ENCODE results near the gene DNER.
"Not testable (repeated sequence)": the region's sequence is repeated elsewhere in the genome, so short reads cannot be mapped to it uniquely, and the experiment has no call there.

Gene DNER

DNA sequence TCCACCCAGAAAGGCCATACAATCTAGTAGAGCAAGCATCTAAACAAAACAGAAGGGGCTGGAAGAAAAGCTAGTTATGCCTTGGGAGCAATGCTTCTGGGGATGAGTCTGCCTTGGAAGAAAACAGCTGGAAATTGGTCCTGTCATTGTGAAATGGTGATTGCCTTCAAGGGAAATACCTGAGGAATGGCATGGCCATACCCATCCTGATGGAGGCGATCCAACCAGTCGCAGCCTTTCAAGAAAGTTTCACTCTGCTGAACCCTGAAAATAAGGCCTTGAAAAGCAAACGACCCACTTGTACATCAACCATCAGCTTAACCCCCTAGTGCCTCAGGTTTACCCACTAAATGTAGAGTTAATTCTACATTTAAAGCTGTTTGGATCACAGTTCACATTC, 370.7 kb downstream of the DNER start:
- Histone ChIP-seq H3K27ac (ENCODE audit: insufficient read depth, low read depth, low read length, poor library complexity, severe bottlenecking) (no peak overlapping the region), H3K9me3 (ENCODE audit: control insufficient read depth, low read length) (peaks cover 2% of the 10 kb centered on the region), H3K27me3 (ENCODE audit: control insufficient read depth, insufficient read depth, low read length, poor library complexity, severe bottlenecking) (no peaks in the 10 kb centered on the region), H3K4me3 (ENCODE audit: insufficient read depth, low read depth, low read length) (no peak overlapping the region), H3K36me3 (ENCODE audit: control insufficient read depth, insufficient read depth, low read length) (no peaks in the 10 kb centered on the region), H3K4me1 (ENCODE audit: control insufficient read depth, insufficient read depth, low read length) (no peaks in the 10 kb centered on the region)
- WGBS, 2 experiments = 86% methylated on average over 3 of the region's 3 CpGs

DNA sequence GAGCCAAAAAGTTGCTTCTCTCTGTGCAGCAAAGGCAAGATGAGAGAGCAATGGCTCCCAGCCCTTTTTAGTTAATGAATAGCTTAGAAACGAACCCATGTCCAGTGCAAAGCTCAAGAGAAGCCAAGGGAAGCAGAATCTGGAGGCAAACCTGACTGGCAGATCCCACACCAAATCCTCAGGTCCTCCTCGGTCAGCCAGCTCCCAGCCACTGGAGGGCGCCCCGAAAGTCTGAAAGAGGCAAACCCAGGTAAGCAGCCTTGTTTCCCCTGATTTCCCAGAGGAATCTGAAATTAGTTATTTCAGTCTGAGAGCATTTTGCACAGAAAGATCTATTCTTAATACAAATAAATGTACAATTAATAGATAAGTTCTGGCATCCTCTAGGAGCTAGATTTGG, 372.0 kb downstream of the DNER start:
- Histone ChIP-seq H3K27me3 (ENCODE audit: control insufficient read depth, insufficient read depth, low read length, poor library complexity, severe bottlenecking) (no peaks in the 10 kb centered on the region), H3K4me1 (ENCODE audit: control insufficient read depth, insufficient read depth, low read length) (no peaks in the 10 kb centered on the region), H3K27ac (ENCODE audit: insufficient read depth, low read depth, low read length, poor library complexity, severe bottlenecking) (no peak overlapping the region), H3K4me3 (ENCODE audit: insufficient read depth, low read depth, low read length) (no peak overlapping the region), H3K36me3 (ENCODE audit: control insufficient read depth, insufficient read depth, low read length) (no peaks in the 10 kb centered on the region), H3K9me3 (ENCODE audit: control insufficient read depth, low read length) (no peaks in the 10 kb centered on the region)
- 21 to 22% methylated on average over 4 of the region's 4 CpGs for WGBS, 2 experiments

- H3K27ac ChIP-seq (ENCODE audit: insufficient read depth, low read depth, low read length, poor library complexity, severe bottlenecking) = no peak overlapping the region
- H3K4me3 ChIP-seq (ENCODE audit: insufficient read depth, low read depth, low read length) = no peak overlapping the region
- WGBS, 2 experiments = 92% methylated on average over 8 of the region's 8 CpGs
These were observed 374.1 kb downstream of the DNER start for GRCh38 chr2:229340086-229340760.

DNA sequence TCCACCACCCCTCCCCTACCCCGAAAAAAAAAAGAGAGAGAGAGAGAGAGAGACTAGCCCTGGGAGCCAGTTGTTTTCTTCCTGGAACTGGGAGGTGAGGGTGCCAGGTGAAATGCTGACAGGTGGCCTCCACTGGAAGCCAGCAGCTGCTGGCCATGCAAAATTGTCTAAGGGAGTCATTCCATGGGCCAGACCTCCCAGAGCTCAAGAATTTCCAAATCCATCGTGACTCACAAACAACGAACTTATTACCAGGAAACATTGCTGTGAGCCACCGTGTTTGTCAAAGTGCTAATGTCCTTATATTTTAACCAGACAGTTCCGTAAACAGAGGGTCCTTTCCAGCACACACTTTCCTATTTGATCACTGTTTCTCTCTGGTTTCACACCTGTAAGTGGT, 374.7 kb downstream of the DNER start:
- no peaks in the 10 kb centered on the region for H3K9me3 ChIP-seq (ENCODE audit: control insufficient read depth, low read length)
- H3K27me3 ChIP-seq (ENCODE audit: control insufficient read depth, insufficient read depth, low read length, poor library complexity, severe bottlenecking) = no peaks in the 10 kb centered on the region
- no peaks in the 10 kb centered on the region for H3K4me1 ChIP-seq (ENCODE audit: control insufficient read depth, insufficient read depth, low read length)
- no peaks in the 10 kb centered on the region for H3K36me3 ChIP-seq (ENCODE audit: control insufficient read depth, insufficient read depth, low read length)
- no peak overlapping the region for H3K4me3 ChIP-seq (ENCODE audit: insufficient read depth, low read depth, low read length)
- WGBS, 2 experiments = 90 to 93% methylated on average over 5 of the region's 5 CpGs
- no peak overlapping the region for H3K27ac ChIP-seq (ENCODE audit: insufficient read depth, low read depth, low read length, poor library complexity, severe bottlenecking)

More at GRCh38 chr2:229340086-229340760, 374.1 kb downstream of the DNER start:
- Histone ChIP-seq H3K27me3 (ENCODE audit: control insufficient read depth, insufficient read depth, low read length, poor library complexity, severe bottlenecking) (no peaks in the 10 kb centered on the region), H3K36me3 (ENCODE audit: control insufficient read depth, insufficient read depth, low read length) (no peaks in the 10 kb centered on the region), H3K9me3 (ENCODE audit: control insufficient read depth, low read length) (no peaks in the 10 kb centered on the region), H3K4me1 (ENCODE audit: control insufficient read depth, insufficient read depth, low read length) (no peaks in the 10 kb centered on the region)

DNA sequence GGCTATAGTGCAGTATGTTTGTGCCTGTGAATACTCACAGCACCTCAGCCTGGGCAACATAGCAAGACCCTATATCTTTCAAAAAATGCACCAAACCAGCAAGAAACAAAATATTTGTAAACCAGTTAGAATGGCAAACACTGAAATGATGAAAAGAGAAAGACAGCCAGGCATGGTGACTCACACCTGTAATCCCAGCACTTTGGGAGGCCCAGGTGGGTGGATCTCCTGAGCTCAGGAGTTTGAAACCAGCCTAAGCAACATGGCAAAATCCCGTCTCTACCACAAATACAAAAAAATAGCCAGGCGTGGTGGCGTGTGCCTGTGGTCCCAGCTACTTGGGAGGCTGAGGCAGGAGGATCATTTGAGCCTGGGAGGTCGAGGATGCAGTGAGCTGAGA, 375.2 kb downstream of the DNER start:
- not testable (repeated sequence) for H3K4me1 ChIP-seq (ENCODE audit: control insufficient read depth, insufficient read depth, low read length); H3K36me3 ChIP-seq (ENCODE audit: control insufficient read depth, insufficient read depth, low read length); H3K27me3 ChIP-seq (ENCODE audit: control insufficient read depth, insufficient read depth, low read length, poor library complexity, severe bottlenecking); H3K4me3 ChIP-seq (ENCODE audit: insufficient read depth, low read depth, low read length); H3K9me3 ChIP-seq (ENCODE audit: control insufficient read depth, low read length); H3K27ac ChIP-seq (ENCODE audit: insufficient read depth, low read depth, low read length, poor library complexity, severe bottlenecking)
- WGBS, 2 experiments = 89 to 95% methylated on average over 4 of the region's 4 CpGs

GRCh38 chr2:229335877-229336346, 378.4 kb downstream of the DNER start:
- Histone ChIP-seq H3K27me3 (ENCODE audit: control insufficient read depth, insufficient read depth, low read length, poor library complexity, severe bottlenecking) (no peaks in the 10 kb centered on the region), H3K27ac (ENCODE audit: insufficient read depth, low read depth, low read length, poor library complexity, severe bottlenecking) (no peak overlapping the region), H3K4me1 (ENCODE audit: control insufficient read depth, insufficient read depth, low read length) (no peaks in the 10 kb centered on the region), H3K36me3 (ENCODE audit: control insufficient read depth, insufficient read depth, low read length) (no peaks in the 10 kb centered on the region), H3K4me3 (ENCODE audit: insufficient read depth, low read depth, low read length) (no peak overlapping the region), H3K9me3 (ENCODE audit: control insufficient read depth, low read length) (no peaks in the 10 kb centered on the region)
- WGBS, 2 experiments = 86% methylated on average over 7 of the region's 7 CpGs

- Histone ChIP-seq H3K27me3 (ENCODE audit: control insufficient read depth, insufficient read depth, low read length, poor library complexity, severe bottlenecking) (no peaks in the 10 kb centered on the region), H3K27ac (ENCODE audit: insufficient read depth, low read depth, low read length, poor library complexity, severe bottlenecking) (no peak overlapping the region), H3K36me3 (ENCODE audit: control insufficient read depth, insufficient read depth, low read length) (no peaks in the 10 kb centered on the region), H3K4me1 (ENCODE audit: control insufficient read depth, insufficient read depth, low read length) (no peaks in the 10 kb centered on the region), H3K4me3 (ENCODE audit: insufficient read depth, low read depth, low read length) (no peak overlapping the region), H3K9me3 (ENCODE audit: control insufficient read depth, low read length) (no peaks in the 10 kb centered on the region)
- WGBS, 2 experiments = 90 to 91% methylated on average over 7 of the region's 7 CpGs
These were observed 379.0 kb downstream of the DNER start for GRCh38 chr2:229335330-229335729.

DNA sequence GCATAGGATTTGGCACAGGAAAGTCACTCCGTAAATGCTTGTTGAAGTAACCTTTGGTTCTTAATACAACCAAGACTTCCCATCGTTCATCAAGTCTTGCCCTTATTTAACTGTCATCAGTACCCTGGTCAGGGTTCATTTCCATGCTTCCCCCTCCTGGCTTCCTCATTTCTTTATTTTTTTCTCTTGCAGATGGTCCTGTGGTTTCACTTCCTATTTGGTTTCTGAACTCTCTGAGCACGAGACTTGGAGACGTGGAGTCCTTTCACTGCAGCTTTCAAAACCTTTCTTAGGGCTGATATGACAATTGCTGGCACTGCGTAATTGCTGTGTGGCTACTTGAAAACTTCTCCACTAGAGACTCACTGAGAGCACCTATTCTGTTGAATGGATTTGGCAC, 383.4 kb downstream of the DNER start:
- no peaks in the 10 kb centered on the region for H3K9me3 ChIP-seq (ENCODE audit: control insufficient read depth, low read length)
- H3K27me3 ChIP-seq (ENCODE audit: control insufficient read depth, insufficient read depth, low read length, poor library complexity, severe bottlenecking) = no peaks in the 10 kb centered on the region
- H3K27ac ChIP-seq (ENCODE audit: insufficient read depth, low read depth, low read length, poor library complexity, severe bottlenecking) = no peak overlapping the region
- WGBS, 2 experiments = 86 to 94% methylated on average over 5 of the region's 5 CpGs
- no peaks in the 10 kb centered on the region for H3K36me3 ChIP-seq (ENCODE audit: control insufficient read depth, insufficient read depth, low read length)
- no peaks in the 10 kb centered on the region for H3K4me1 ChIP-seq (ENCODE audit: control insufficient read depth, insufficient read depth, low read length)
- no peak overlapping the region for H3K4me3 ChIP-seq (ENCODE audit: insufficient read depth, low read depth, low read length)

- H3K4me3 ChIP-seq (ENCODE audit: insufficient read depth, low read depth, low read length) = no peak overlapping the region
- 94 to 96% methylated on average over 2 of the region's 3 CpGs for whole genome bisulfite sequencing, 2 experiments
- no peaks in the 10 kb centered on the region for H3K27me3 ChIP-seq (ENCODE audit: control insufficient read depth, insufficient read depth, low read length, poor library complexity, severe bottlenecking)
- H3K36me3 ChIP-seq (ENCODE audit: control insufficient read depth, insufficient read depth, low read length) = no peaks in the 10 kb centered on the region
- no peaks in the 10 kb centered on the region for H3K4me1 ChIP-seq (ENCODE audit: control insufficient read depth, insufficient read depth, low read length)
- H3K9me3 ChIP-seq (ENCODE audit: control insufficient read depth, low read length) = no peaks in the 10 kb centered on the region
- H3K27ac ChIP-seq (ENCODE audit: insufficient read depth, low read depth, low read length, poor library complexity, severe bottlenecking) = no peak overlapping the region
These were observed 394.8 kb downstream of the DNER start for GRCh38 chr2:229319558-229319957.

DNA sequence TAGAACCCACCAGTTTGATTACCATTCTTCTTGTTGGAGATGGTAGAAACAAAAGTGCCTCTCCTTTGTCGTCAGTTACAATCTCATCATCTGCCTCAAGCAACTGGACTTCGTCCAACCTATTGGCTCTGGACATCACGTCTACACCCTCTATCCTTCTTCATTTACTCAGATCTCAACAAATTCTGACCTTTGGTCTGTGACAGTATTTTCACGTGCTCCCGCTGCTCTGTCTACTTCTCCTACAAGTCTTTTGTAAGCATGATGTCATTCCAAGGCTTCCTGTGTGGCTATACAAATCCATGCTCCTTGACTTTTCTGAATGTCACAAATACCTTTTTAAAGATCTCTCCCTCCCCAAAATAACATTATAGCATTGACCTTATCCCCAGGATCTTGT, 400.2 kb downstream of the DNER start:
- WGBS, 2 experiments = 92 to 93% methylated on average over 5 of the region's 5 CpGs

GRCh38 chr2:229313591-229313990, 400.8 kb downstream of the DNER start:
- Histone ChIP-seq H3K27me3 (ENCODE audit: control insufficient read depth, insufficient read depth, low read length, poor library complexity, severe bottlenecking) (no peaks in the 10 kb centered on the region), H3K27ac (ENCODE audit: insufficient read depth, low read depth, low read length, poor library complexity, severe bottlenecking) (no peak overlapping the region), H3K4me1 (ENCODE audit: control insufficient read depth, insufficient read depth, low read length) (no peaks in the 10 kb centered on the region), H3K9me3 (ENCODE audit: control insufficient read depth, low read length) (no peaks in the 10 kb centered on the region), H3K36me3 (ENCODE audit: control insufficient read depth, insufficient read depth, low read length) (no peaks in the 10 kb centered on the region), H3K4me3 (ENCODE audit: insufficient read depth, low read depth, low read length) (no peak overlapping the region)
- WGBS, 2 experiments = 98 to 100% methylated on average over 2 to 3 of the region's 3 CpGs

More for the DNA sequence above, 400.2 kb downstream of the DNER start:
- H3K4me3 ChIP-seq (ENCODE audit: insufficient read depth, low read depth, low read length) = no peak overlapping the region
- no peaks in the 10 kb centered on the region for H3K9me3 ChIP-seq (ENCODE audit: control insufficient read depth, low read length)
- H3K27me3 ChIP-seq (ENCODE audit: control insufficient read depth, insufficient read depth, low read length, poor library complexity, severe bottlenecking) = no peaks in the 10 kb centered on the region
- H3K4me1 ChIP-seq (ENCODE audit: control insufficient read depth, insufficient read depth, low read length) = no peaks in the 10 kb centered on the region
- H3K27ac ChIP-seq (ENCODE audit: insufficient read depth, low read depth, low read length, poor library complexity, severe bottlenecking) = no peak overlapping the region
- no peaks in the 10 kb centered on the region for H3K36me3 ChIP-seq (ENCODE audit: control insufficient read depth, insufficient read depth, low read length)

Data from ectodermal cell (in vitro differentiated cells).